RWPE2 (cell line): ENCODE data around the gene APOBR.

Source experiments
- ATAC-seq: fragments of 200-7000 bp; cut with Tn5 transposase; 3 replicates; pipeline ENCODE4 v1.9.1; 2021; ENCODE audit warnings: low read depth
- DNase-seq: peaks from one replicate; pipeline ENCODE4 v3.0.0-alpha.2; 2020; ENCODE audit warnings: low spot score
- H3K27ac ChIP-seq: fragments of 450-650 bp; 2 replicates; pipeline ENCODE4 v1.5.1; 2017; ENCODE audit warnings: mild to moderate bottlenecking; ENCODE audit not compliant: poor library complexity, severe bottlenecking
- H3K27me3 ChIP-seq: fragments of 250-450 bp; sonication (Bioruptor Pico); 2 replicates; pipeline ENCODE4 v1.5.1; 2021; ENCODE audit warnings: mild to moderate bottlenecking, moderate library complexity; ENCODE audit not compliant: insufficient read depth, poor library complexity, severe bottlenecking
- H3K36me3 ChIP-seq: fragments of 250-450 bp; sonication (Bioruptor Pico); 2 replicates; pipeline ENCODE4 v1.5.1; 2020; ENCODE audit warnings: low read depth, mild to moderate bottlenecking, moderate library complexity
- H3K4me1 ChIP-seq: fragments of 250-450 bp; sonication (Bioruptor Pico); 2 replicates; pipeline ENCODE4 v1.5.1; 2021; ENCODE audit warnings: mild to moderate bottlenecking, moderate library complexity; ENCODE audit not compliant: insufficient read depth, poor library complexity, severe bottlenecking
- H3K4me3 ChIP-seq: fragments of 250-450 bp; sonication (Bioruptor Pico); 2 replicates; pipeline ENCODE4 v1.5.1; 2021; ENCODE audit warnings: mild to moderate bottlenecking, moderate library complexity; ENCODE audit not compliant: severe bottlenecking
- H3K9me3 ChIP-seq: fragments of 250-450 bp; sonication (Bioruptor Pico); 2 replicates; pipeline ENCODE4 v1.5.1; 2021; ENCODE audit warnings: mild to moderate bottlenecking, moderate library complexity; ENCODE audit not compliant: severe bottlenecking
- CTCF ChIP-seq: fragments of 450-650 bp; IDR thresholded peaks from one replicate; pipeline ENCODE4 v1.5.1; 2017; ENCODE audit warnings: mild to moderate bottlenecking, moderate library complexity; ENCODE audit not compliant: poor library complexity, severe bottlenecking

The APOBR gene

GRCh38 chr16:28491230-28491969 lies 3.0 kb upstream of the APOBR start:
- no peak for TF ChIP-seq CTCF

GRCh38 chr16:28491970-28492474 lies 2.4 kb upstream of the APOBR start, which contains the start of gene CLN3:
Gene CLN3, minus strand, starts transcription at chr16:28492074. Its CDS starts 315 bp downstream, at chr16:28491759.
- peak; percentile 93 for ATAC-seq
- peak within 1 kb of the TSS; percentile 52 for H3K4me3 ChIP-seq
- H3K27me3 ChIP-seq = no peaks in the 10 kb centered on the region
- no peak for TF ChIP-seq CTCF
- no peaks in the 10 kb centered on the region for H3K9me3 ChIP-seq
- H3K4me1 ChIP-seq = peaks cover 4% of the 10 kb centered on the region
- peaks cover 6% of the 10 kb centered on the region; the same call in 1 of the 2 replicates for H3K36me3 ChIP-seq
- peak; percentile 90 for DNase-seq
- peak within 1 kb of the TSS; percentile 60 for H3K27ac ChIP-seq

More at GRCh38 chr16:28491230-28491969, 3.0 kb upstream of the APOBR start:
- peaks cover 4% of the 10 kb centered on the region for H3K4me1 ChIP-seq
- peak overlapping the region; percentile 60 for H3K27ac ChIP-seq
- H3K9me3 ChIP-seq = no peaks in the 10 kb centered on the region
- ATAC-seq (peak; percentile 33; the same call in 2 of the 3 replicates), DNase-seq (no peak)
- H3K27me3 ChIP-seq = no peaks in the 10 kb centered on the region
- peak overlapping the region; percentile 52 for H3K4me3 ChIP-seq
- H3K36me3 ChIP-seq = peaks cover 6% of the 10 kb centered on the region; the same call in 1 of the 2 replicates

GRCh38 chr16:28492511-28492910 lies 1.9 kb upstream of the APOBR start:
- Histone ChIP-seq H3K27ac (peak overlapping the region; percentile 60), H3K36me3 (peaks cover 6% of the 10 kb centered on the region; the same call in 1 of the 2 replicates), H3K4me1 (peaks cover 4% of the 10 kb centered on the region), H3K27me3 (no peaks in the 10 kb centered on the region), H3K4me3 (peak overlapping the region; percentile 52), H3K9me3 (no peaks in the 10 kb centered on the region)
- DNase-seq (no peak), ATAC-seq (no peak)
- no peak for TF ChIP-seq CTCF

GRCh38 chr16:28495098-28495793 lies 803 bp downstream of the APOBR start:
- no peak for ATAC-seq
- Histone ChIP-seq H3K9me3 (no peaks in the 10 kb centered on the region), H3K27me3 (no peaks in the 10 kb centered on the region), H3K4me1 (peaks cover 4% of the 10 kb centered on the region), H3K4me3 (no peak overlapping the region), H3K36me3 (no peaks in the 10 kb centered on the region), H3K27ac (no peak overlapping the region)
- no peak for DNase-seq
- no peak for TF ChIP-seq CTCF
